ENCODE measurements around the gene PPP1R1B.

PPP1R1B gene

GRCh38 chr17:39684369-39685192, 57.8 kb downstream of the PPP1R1B start:
- DNase-seq (ENCODE audit: low spot score): no peak

Data from iPS-NIHi11 (cell line).